ENCODE data around the gene DCLRE1A. TPM values are rescaled to one million over a fixed set of nuclear protein-coding genes. Genes with fewer than 3 reads are reported as not detected.

The DCLRE1A gene
- total and polyA plus RNA-seq, 10 of the 15 experiments (the other 5 are each of a cell fraction or from before 2014, with no cell fraction given) = 4.8 to 29.8 (median 14.0) TPM

GRCh38 chr10:113867904-113868303, 14.0 kb upstream of the DCLRE1A start:
- no peaks in the 10 kb centered on the region for H3K4me1 ChIP-seq (ENCODE audit: control insufficient read depth, insufficient read depth, low read length)
- TF ChIP-seq MAX (IDR thresholded peaks at IDR 0.05; ENCODE audit: low read depth, low read length) = no peak
- TF ChIP-seq CBFB (IDR thresholded peaks at IDR 0.05; ENCODE audit: low read depth) = no peak
- no peak for TF ChIP-seq RELB (IDR thresholded peaks at IDR 0.05; ENCODE audit: low read depth)
- TF ChIP-seq STAT1 (conservative IDR thresholded peaks at IDR 0.05) = no peak
- no peak for TF ChIP-seq RUNX3 (IDR thresholded peaks at IDR 0.05; ENCODE audit: low read length)
- FAIRE-seq (no peak), ATAC-seq (no peak), DNase-seq (ENCODE audit: low read depth, low spot score) (no peak)
- H3K4me3 ChIP-seq = no peak overlapping the region
- no peak overlapping the region for H3K9ac ChIP-seq (ENCODE audit: control insufficient read depth, insufficient read depth, low read length)
- SMC1A ChIA-PET (ENCODE audit: uncharacterized antibody, unreplicated experiment) = interaction anchor here (1.0 to 1.9 kb wide), 2 partner anchors 10 to 25 kb away, joined by 3 to 9 read pairs; no protein-coding TSS in a partner anchor
- peaks cover 3% of the 10 kb centered on the region; the same call in 2 of the 3 replicates for H3K9me3 ChIP-seq (replicated peaks; ENCODE audit: control insufficient read depth, insufficient read depth, low read length)
- peaks cover 0 to 4% of the 10 kb centered on the region in 2 experiments; a peak in 1 of 4 replicates for H3K36me3 ChIP-seq (ENCODE audit: control insufficient read depth in 2 of 2, insufficient read depth in 2 of 2, low read length in 1 of 2)
- intact Hi-C loops (cut with micrococcal nuclease; ENCODE audit: unreplicated experiment) = no loop called here
- no TSS peak for BruUV-seq (replicated peaks)
- CTCF ChIA-PET = no interaction called here
- no peak overlapping the region for H3K27ac ChIP-seq (ENCODE audit: control insufficient read depth, insufficient read depth)
- POLR2A ChIA-PET = no interaction called here
- H3K27me3 ChIP-seq (replicated peaks in 1 of 2; ENCODE audit: control insufficient read depth in 2 of 2, insufficient read depth in 2 of 2, low read length in 1 of 2) = no peaks in the 10 kb centered on the region
- WGBS (ENCODE audit: insufficient coverage, insufficient replicate concordance, low lambda C conversion rate, missing lambda C conversion rate) = 98% methylated on average over 4 of the region's 4 CpGs
- in situ Hi-C loops (cut with MboI) = no loop called here
- no peak overlapping the region for H2AFZ ChIP-seq (ENCODE audit: control insufficient read depth, low read depth, low read length)
- RAD21 ChIA-PET (ENCODE audit: unreplicated experiment) = interaction anchor here (0.6 to 1.4 kb wide), 2 partner anchors 10 kb away, joined by 3 read pairs; no protein-coding TSS in a partner anchor
- no peaks in the 10 kb centered on the region for H4K20me1 ChIP-seq (ENCODE audit: control insufficient read depth, insufficient read depth)
- peaks cover 10% of the 10 kb centered on the region for H3K79me2 ChIP-seq (ENCODE audit: control insufficient read depth, insufficient read depth, low read length)
- no peak overlapping the region for H3K4me2 ChIP-seq (ENCODE audit: control insufficient read depth, insufficient read depth)

Data from GM12878 (cell line).